DND-41 (cell line): ENCODE results near the gene FNDC3B.

Experiments used
- EZH2 ChIP-seq: IDR thresholded peaks from 3 replicates; pipeline ENCODE4 v1.6.1; 2012; ENCODE audit warnings: borderline replicate concordance, low read depth, mild to moderate bottlenecking, moderate library complexity, low read length, inconsistent platforms; ENCODE audit not compliant: severe bottlenecking
- TF ChIP-seq, protein P1 (sequence below): IDR thresholded peaks from 2 replicates; pipeline ENCODE4 v1.5.1; 2012; ENCODE audit warnings: borderline replicate concordance, low read length, moderate library complexity, mild to moderate bottlenecking; ENCODE audit not compliant: poor library complexity, severe bottlenecking; ENCODE audit errors: extremely low read depth

DNA sequence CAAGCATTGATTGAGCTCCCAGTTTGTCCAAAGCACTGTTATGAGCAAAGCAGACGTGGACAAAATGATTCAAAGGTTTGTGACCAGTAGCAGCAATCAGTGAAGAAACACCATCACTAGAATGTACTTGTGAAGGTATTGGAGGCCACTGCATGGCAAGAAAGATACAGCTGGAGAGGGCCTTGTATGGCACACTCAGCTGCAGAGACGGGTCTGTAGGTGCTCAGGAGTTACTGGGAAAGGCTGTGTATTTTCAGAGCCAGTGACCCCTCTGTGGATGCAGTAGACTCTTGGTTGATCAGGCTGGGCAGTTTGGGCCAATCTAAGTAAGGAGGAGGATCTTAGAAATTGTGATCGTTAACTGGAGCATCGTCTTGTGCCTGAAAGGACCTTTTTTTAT is 288.9 kb downstream of the FNDC3B start:
- TF ChIP-seq, protein P1, sequence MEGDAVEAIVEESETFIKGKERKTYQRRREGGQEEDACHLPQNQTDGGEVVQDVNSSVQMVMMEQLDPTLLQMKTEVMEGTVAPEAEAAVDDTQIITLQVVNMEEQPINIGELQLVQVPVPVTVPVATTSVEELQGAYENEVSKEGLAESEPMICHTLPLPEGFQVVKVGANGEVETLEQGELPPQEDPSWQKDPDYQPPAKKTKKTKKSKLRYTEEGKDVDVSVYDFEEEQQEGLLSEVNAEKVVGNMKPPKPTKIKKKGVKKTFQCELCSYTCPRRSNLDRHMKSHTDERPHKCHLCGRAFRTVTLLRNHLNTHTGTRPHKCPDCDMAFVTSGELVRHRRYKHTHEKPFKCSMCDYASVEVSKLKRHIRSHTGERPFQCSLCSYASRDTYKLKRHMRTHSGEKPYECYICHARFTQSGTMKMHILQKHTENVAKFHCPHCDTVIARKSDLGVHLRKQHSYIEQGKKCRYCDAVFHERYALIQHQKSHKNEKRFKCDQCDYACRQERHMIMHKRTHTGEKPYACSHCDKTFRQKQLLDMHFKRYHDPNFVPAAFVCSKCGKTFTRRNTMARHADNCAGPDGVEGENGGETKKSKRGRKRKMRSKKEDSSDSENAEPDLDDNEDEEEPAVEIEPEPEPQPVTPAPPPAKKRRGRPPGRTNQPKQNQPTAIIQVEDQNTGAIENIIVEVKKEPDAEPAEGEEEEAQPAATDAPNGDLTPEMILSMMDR = no peak
- TF ChIP-seq EZH2 = no peak
